K562 (cell line): ENCODE data around the gene QSOX2. TPM values are rescaled to one million over a fixed set of nuclear protein-coding genes. Genes with fewer than 3 reads are reported as not detected.

ENCODE experiments used
- IRF1 ChIP-seq: sonication (generic); formaldehyde crosslinking; IDR thresholded peaks from 2 replicates; pipeline ENCODE4 v1.8.0; 2022; ENCODE audit warnings: missing genetic modification reagents, mild to moderate bottlenecking, borderline replicate concordance
- NELFE ChIP-seq: IDR thresholded peaks from 2 replicates; pipeline ENCODE4 v1.6.1; 2011; ENCODE audit warnings: mild to moderate bottlenecking; ENCODE audit not compliant: insufficient read depth, insufficient read length
- PHF21A ChIP-seq: fragments of 450-650 bp; IDR thresholded peaks from 2 replicates; pipeline ENCODE4 v1.6.1; 2017; ENCODE audit warnings: low read depth, borderline replicate concordance
- polyA plus RNA-seq, 8 experiments: library from polyadenylated mRNA; depleted of rRNA in 4 of 8; stranded (reverse) in 5 of 8; unstranded in 3 of 8; fragments of >200 nt; fragmentation: Nextera tagmentation in 2 of 8; fragmentation: Illumina TruSeq in 1 of 8; extraction: Ambion mirVana in 2 of 8; extraction: Trizol in 1 of 8; gene quantifications; 2 replicates each; pipeline versions ENCODE4 v1.2.1 to v1.2.3, GENCODE V29; 2011 to 2014; ENCODE audit warnings: inconsistent platforms in 1 of 8, missing spikeins in 1 of 8
- total RNA-seq, 7 experiments: library from RNA; depleted of rRNA in 6 of 7; stranded (reverse); fragments of >200 nt in 6 of 7; fragmentation: Illumina TruSeq in 2 of 7; extraction: Trizol in 2 of 7; gene quantifications; 2 replicates each; pipeline versions ENCODE4 v1.2.1 to v1.2.3, GENCODE V29; 2011 to 2021; ENCODE audit warnings: low replicate concordance in 1 of 7
- TF ChIP-seq, protein P1 (sequence below): fragments of 200-800 bp; sonication (Bioruptor generic); IDR thresholded peaks from 2 replicates; pipeline ENCODE4 v1.6.1; 2016; ENCODE audit warnings: missing genetic modification characterization, missing compliant biosample characterization

Gene QSOX2
- total and polyA plus RNA-seq, 9 of the 15 experiments (the other 6 are each of a cell fraction or from before 2014, with no cell fraction given) = 0.51 to 23.7 (median 12.7) TPM

DNA sequence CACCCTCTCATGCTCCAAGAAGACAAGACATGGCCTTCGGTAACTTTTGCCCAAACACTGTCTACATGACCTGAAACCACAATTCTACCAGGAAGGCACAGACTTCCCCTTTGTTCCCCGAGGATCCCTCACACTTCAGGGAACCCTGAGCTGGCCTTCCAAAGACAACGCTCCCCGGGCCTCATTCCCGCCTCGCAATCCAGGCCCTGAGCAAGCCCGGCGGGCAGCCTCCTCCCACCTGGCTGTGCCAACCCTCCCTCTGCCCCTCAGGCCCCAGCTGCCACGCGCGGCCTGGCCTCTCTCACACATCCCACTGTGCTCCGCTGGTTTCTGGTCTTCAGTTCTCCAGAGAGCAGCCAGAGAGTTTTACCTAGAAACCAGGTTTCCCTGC, 7.3 kb downstream of the QSOX2 start (continued):
- TF ChIP-seq, protein P1, sequence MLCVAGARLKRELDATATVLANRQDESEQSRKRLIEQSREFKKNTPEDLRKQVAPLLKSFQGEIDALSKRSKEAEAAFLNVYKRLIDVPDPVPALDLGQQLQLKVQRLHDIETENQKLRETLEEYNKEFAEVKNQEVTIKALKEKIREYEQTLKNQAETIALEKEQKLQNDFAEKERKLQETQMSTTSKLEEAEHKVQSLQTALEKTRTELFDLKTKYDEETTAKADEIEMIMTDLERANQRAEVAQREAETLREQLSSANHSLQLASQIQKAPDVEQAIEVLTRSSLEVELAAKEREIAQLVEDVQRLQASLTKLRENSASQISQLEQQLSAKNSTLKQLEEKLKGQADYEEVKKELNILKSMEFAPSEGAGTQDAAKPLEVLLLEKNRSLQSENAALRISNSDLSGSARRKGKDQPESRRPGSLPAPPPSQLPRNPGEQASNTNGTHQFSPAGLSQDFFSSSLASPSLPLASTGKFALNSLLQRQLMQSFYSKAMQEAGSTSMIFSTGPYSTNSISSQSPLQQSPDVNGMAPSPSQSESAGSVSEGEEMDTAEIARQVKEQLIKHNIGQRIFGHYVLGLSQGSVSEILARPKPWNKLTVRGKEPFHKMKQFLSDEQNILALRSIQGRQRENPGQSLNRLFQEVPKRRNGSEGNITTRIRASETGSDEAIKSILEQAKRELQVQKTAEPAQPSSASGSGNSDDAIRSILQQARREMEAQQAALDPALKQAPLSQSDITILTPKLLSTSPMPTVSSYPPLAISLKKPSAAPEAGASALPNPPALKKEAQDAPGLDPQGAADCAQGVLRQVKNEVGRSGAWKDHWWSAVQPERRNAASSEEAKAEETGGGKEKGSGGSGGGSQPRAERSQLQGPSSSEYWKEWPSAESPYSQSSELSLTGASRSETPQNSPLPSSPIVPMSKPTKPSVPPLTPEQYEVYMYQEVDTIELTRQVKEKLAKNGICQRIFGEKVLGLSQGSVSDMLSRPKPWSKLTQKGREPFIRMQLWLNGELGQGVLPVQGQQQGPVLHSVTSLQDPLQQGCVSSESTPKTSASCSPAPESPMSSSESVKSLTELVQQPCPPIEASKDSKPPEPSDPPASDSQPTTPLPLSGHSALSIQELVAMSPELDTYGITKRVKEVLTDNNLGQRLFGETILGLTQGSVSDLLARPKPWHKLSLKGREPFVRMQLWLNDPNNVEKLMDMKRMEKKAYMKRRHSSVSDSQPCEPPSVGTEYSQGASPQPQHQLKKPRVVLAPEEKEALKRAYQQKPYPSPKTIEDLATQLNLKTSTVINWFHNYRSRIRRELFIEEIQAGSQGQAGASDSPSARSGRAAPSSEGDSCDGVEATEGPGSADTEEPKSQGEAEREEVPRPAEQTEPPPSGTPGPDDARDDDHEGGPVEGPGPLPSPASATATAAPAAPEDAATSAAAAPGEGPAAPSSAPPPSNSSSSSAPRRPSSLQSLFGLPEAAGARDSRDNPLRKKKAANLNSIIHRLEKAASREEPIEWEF = no peak
- no peak for TF ChIP-seq IRF1 (CRISPR knock-in tag)
- TF ChIP-seq PHF21A = no peak
- no peak for TF ChIP-seq NELFE
